Measurements from ENCODE around the gene SRGAP3.

- TF ChIP-seq, protein P1, sequence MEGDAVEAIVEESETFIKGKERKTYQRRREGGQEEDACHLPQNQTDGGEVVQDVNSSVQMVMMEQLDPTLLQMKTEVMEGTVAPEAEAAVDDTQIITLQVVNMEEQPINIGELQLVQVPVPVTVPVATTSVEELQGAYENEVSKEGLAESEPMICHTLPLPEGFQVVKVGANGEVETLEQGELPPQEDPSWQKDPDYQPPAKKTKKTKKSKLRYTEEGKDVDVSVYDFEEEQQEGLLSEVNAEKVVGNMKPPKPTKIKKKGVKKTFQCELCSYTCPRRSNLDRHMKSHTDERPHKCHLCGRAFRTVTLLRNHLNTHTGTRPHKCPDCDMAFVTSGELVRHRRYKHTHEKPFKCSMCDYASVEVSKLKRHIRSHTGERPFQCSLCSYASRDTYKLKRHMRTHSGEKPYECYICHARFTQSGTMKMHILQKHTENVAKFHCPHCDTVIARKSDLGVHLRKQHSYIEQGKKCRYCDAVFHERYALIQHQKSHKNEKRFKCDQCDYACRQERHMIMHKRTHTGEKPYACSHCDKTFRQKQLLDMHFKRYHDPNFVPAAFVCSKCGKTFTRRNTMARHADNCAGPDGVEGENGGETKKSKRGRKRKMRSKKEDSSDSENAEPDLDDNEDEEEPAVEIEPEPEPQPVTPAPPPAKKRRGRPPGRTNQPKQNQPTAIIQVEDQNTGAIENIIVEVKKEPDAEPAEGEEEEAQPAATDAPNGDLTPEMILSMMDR (IDR thresholded peaks at IDR 0.05), result no peak
- no peak for TF ChIP-seq ZFX (IDR thresholded peaks at IDR 0.05; ENCODE audit: borderline replicate concordance)
Observed at GRCh38 chr3:9036404-9037131, 212.9 kb downstream of the SRGAP3 start.
